ENCODE measurements around the gene TRAF4.
"Not testable (repeated sequence)": the region's sequence is repeated elsewhere in the genome, so short reads cannot be mapped to it uniquely, and the experiment has no call there.

TRAF4 gene

DNA sequence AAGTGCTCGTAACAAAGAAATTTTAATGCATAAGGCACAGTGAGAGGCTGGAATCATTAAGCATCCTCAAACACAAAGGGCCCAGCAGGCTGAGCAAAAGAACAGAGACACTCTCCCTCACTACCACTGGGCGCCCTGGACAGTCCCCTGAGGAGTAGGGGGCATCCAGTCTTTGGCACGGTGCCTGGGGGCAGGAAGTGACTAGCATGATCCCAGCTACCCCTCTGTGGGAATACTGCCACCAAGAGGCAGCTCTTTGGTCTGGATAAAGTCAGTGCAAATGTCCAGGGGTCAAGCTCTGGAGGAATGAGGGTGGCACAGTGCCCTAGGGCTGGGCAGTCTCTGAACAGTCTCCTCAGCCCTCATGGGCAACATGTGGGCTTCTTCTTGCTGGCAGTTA is 29.5 kb upstream of the TRAF4 start:
- DNase-seq (ENCODE audit: low read depth in 4 of 4, low spot score in 1 of 4): no peak

DNA sequence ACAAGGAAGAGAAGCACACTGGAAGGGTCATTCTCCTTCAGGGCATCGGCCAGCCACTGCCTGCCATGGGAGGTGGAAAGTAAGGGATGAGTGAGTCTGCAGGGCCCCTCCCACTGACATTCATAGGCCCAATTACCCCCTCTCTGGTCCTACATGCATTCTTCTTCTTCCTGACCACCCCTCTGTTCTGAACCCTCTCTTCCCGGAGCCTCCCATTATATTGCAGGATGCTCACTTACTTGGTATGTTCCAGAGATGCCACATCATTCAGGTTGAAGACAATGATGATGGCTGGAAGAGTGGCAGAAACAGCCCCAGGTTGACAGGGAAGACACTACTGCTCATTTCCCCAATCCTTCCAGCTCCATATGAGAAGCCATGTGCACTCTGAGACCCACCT is 28.6 kb upstream of the TRAF4 start:
- DNase-seq (ENCODE audit: low read depth in 4 of 4, low spot score in 1 of 4): no peak

DNA sequence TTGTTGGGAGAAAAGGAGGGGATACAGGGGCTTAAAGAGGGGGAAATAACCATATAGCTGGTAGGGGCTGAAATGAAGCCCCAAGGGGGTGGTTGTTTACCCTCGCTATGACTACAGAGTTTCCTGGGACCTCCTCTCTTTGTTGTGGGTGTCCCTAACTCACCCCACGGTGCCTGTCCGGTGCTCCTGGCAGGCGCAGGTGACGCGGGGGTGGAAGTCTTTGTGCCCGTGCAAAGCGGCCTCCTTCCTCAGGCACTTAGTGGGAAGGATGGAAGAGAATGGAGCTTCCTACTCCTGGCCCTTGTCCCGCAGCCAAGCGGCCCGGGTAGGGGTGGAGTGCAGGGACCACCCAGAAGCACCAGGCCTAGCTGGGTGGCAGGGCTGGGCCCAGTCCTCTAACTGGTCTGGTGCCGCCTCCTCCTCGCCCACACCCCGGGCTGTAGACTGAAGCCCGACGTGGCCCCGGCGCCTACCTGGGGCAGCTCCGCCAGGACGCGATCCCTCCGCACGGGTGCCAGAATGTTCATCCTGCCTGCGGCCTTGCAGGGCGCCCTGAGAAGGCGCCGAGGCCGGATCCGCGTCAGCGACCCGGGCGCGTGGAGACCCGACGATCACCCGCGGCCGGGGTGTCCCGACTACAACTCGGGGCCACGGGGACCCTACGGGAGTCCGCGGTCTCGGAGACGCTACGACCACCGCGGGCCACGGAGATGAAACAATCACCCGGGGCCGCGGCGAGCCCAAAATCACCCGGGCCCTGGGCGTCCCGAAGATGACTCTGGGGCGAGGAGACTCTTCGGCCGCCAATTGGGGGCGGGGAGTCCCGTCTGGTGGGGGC is 26.9 kb upstream of the TRAF4 start:
- DNase-seq (ENCODE audit: low read depth in 4 of 4, low spot score in 1 of 4): peak in 1 of 4 experiments; percentile 28

DNA sequence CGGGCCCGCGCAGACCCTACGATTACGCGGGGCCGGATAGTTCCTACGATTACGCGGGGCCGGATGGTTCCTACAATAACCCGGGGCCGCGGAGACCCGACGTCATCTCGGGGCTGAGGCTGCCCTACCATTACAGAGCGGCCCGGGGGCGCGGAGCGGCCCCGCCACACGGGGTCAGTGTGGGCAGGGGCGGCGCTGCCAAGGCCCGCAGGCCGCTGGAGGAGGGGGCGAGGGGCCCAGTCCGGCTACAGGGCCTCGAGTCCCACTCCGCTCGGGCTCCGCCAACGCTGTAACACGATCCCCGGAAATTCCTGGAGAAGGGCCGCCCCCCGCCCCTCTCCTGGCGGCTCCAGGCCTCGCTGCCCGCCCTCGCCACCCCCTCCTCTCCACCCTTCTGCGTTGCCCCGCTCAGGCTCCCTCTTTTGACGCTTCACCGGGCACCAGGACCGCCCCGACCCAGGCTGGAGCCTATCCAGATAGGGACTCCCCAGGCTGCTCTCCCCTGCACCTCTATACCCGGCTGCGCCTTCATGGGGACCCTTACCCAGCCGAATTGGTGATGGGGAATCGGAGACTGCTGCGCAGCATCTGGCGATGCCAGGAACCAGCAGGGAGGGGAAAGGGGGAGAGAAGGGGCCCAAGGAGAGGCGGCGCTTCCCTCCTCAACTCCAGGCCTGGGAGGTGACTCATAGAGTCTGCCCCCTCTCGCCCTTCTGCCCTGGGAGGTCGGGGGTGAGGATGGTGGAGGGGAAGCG is 26.1 kb upstream of the TRAF4 start, which contains the start of gene RAB34:
RAB34 (minus strand) TSS at position 291 of the 755 bp plus-strand sequence. CDS start 602 bp downstream, outside the sequence.
- DNase-seq (ENCODE audit: low read depth in 4 of 4, low spot score in 1 of 4): peak in 2 of 4 experiments; percentile 33 to 37

GRCh38 chr17:28718333-28719020 is 25.3 kb upstream of the TRAF4 start:
- no peak for DNase-seq (ENCODE audit: low read depth in 4 of 4, low spot score in 1 of 4)

- DNase-seq (ENCODE audit: low read depth in 4 of 4, low spot score in 1 of 4): no peak
These were observed 24.8 kb upstream of the TRAF4 start for GRCh38 chr17:28719021-28719433.

DNA sequence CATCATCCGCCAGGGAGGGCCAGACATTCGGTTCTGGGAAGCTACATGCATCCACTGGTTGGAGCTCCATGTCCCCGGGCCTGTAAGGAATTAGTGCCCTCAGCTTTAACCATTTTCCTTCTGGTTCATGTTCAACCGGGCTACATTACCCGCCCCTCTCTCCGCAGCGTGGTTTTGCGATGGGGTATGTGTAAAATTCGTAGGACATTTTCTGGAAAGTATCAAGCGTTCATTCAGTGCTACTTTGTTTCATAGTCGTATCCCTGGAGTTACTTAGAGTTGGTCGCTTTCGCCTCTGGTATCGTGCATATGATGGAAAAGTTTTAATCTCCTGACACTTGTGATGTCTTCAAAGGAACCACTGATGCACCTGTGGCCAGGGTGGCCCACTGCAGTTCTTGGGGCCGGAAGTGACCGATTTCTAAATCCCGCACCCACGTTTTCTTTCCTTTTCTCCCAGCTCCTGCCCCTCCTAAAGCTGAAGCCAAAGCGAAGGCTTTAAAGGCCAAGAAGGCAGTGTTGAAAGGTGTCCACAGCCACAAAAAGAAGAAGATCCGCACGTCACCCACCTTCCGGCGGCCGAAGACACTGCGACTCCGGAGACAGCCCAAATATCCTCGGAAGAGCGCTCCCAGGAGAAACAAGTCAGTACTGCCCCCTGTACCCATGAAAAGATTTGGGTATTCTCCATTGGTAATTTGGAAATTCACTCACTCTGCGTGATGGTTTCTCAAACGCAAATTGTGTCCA is 23.4 kb upstream of the TRAF4 start:
- no peak for DNase-seq (ENCODE audit: low read depth in 4 of 4, low spot score in 1 of 4)

DNA sequence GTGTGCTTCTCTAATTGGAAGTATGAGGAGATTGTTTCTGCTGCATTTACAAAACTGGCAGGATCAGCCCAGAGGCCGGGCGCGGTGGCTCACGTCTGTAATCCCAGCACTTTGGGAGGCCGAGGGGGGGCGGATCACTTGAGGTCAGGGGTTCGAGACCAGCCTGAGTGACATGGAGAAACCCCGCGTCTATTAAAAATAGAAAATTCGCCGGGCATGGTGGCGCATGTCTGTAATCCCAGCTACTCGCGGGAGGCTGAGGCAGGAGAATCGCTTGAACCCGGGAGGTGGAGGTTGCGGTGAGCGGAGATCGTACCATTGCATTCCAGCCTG is 22.8 kb upstream of the TRAF4 start:
- DNase-seq (ENCODE audit: low read depth in 4 of 4, low spot score in 1 of 4): not testable (repeated sequence)

GRCh38 chr17:28722417-28723158 is 21.2 kb upstream of the TRAF4 start:
- DNase-seq (ENCODE audit: low read depth in 4 of 4, low spot score in 1 of 4): no peak

- DNase-seq (ENCODE audit: low read depth in 4 of 4, low spot score in 1 of 4): no peak
These were observed 20.5 kb upstream of the TRAF4 start for GRCh38 chr17:28723159-28723835.

GRCh38 chr17:28723836-28724499 is 19.8 kb upstream of the TRAF4 start:
- DNase-seq (ENCODE audit: low read depth in 4 of 4, low spot score in 1 of 4): not testable (repeated sequence)

GRCh38 chr17:28724500-28725165 is 19.2 kb upstream of the TRAF4 start:
- DNase-seq (ENCODE audit: low read depth in 4 of 4, low spot score in 1 of 4): no peak

- no peak for DNase-seq (ENCODE audit: low read depth in 4 of 4, low spot score in 1 of 4)
These were observed 18.6 kb upstream of the TRAF4 start for GRCh38 chr17:28725166-28725659.

GRCh38 chr17:28725660-28726225 is 18.1 kb upstream of the TRAF4 start:
- DNase-seq (ENCODE audit: low read depth in 4 of 4, low spot score in 1 of 4): peak in 1 of 4 experiments; percentile 55

GRCh38 chr17:28726226-28726626 is 17.6 kb upstream of the TRAF4 start, which contains the start of gene TLCD1:
Gene TLCD1, minus strand, starts transcription at chr17:28726233. Its CDS starts 136 bp downstream, at chr17:28726097.
- peak in 2 of 4 experiments; percentile 71 to 75 for DNase-seq (ENCODE audit: low read depth in 4 of 4, low spot score in 1 of 4)

GRCh38 chr17:28726627-28727491 is 17.0 kb upstream of the TRAF4 start:
- DNase-seq (ENCODE audit: low read depth in 4 of 4, low spot score in 1 of 4): peak; percentile 81 to 92 (median 86)
